ENCODE data around the gene TMSB10. TPM values are rescaled to one million over a fixed set of nuclear protein-coding genes. Genes with fewer than 3 reads are reported as not detected.
A peak's percentile ranks its signal among the peaks of the same experiment; 100 is the strongest.
"Not testable (repeated sequence)": the region's sequence is repeated elsewhere in the genome, so short reads cannot be mapped to it uniquely, and the experiment has no call there.

Gene TMSB10
- total and polyA plus RNA-seq, 2 experiments from 2014 or later, result 834 to 2,942 TPM

DNA sequence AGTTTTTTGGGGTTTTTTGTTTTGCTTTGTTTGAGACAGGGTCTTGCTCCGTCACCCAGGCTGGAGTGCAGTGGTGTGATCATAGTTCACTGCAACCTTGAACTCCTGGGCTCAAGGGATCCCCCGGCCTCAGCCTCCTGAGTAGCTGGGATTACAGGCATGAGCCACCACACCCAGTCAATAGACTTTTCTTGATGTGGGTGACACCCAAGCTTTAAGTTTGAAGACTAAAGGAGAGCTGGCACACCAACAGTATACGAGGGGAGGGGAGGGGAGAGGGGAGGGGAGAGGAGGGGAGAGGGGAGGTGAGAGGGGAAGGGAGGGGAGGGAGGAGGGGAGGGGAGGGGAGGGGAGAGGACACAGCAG is 40.4 kb downstream of the TMSB10 start:
- not testable (repeated sequence) for H4K20me1 ChIP-seq (replicated peaks; ENCODE audit: insufficient read depth); H3K4me2 ChIP-seq; H3F3A ChIP-seq (replicated peaks; ENCODE audit: low read depth); H3K27ac Mint-ChIP-seq; H3K79me2 ChIP-seq (replicated peaks; ENCODE audit: insufficient read depth); H3K27me3 ChIP-seq (ENCODE audit: insufficient read depth); H3K36me3 Mint-ChIP-seq (ENCODE audit: low read depth); H2AFZ ChIP-seq; H3K9me3 Mint-ChIP-seq; H3K4me3 Mint-ChIP-seq; ATAC-seq; H3K9me2 ChIP-seq (ENCODE audit: insufficient read depth); H3K4me3 ChIP-seq; H3K27me3 Mint-ChIP-seq (ENCODE audit: insufficient read depth, low read depth, poor library complexity); H3K36me3 ChIP-seq (ENCODE audit: insufficient read depth); DNase-seq (ENCODE audit: low spot score)
- peaks cover 12% of the 10 kb centered on the region for H3K4me1 ChIP-seq (ENCODE audit: insufficient read depth)
- peak overlapping the region; percentile 39; the same call in 1 of the 2 replicates for H3K27ac ChIP-seq (ENCODE audit: low read depth)
- peaks cover 22% of the 10 kb centered on the region for H3K4me1 Mint-ChIP-seq

DNA sequence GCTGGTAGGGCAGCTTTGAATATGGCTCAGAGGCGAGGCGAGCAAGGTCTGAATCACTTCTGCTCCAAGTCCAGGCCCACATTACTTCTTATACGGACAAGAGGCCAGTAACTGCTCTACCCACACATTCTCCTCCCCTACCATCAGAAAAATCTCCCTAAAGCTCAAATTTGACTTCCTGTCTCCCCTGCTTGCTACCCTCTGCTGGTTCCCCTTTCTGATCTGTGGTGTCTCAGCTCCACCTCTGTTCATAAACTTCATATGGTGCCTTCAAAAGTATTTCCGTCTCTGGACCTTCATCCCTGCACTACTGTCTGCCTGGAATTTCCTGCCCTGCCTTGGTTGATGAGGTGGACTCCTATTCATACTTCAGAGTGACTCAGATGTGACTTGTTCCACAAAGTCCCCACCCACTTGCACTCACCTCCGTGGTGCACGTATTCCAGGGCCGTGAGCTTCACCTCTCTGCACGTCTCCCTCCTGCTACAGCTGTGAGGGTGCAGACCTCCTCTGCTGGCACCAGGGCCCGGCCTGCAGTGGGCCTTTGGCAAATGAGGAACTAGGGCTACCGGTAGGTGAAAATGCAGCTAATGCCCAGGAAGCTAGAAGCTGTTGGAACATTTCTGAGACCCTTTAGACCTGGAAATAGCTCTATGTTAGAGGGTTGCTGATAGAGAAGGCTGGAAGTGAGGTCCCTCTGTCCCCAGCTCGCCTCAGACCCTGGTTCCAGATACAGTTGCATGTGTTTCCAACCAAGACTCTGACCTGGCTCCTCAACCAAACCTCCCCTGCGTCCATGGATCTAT is 41.0 kb downstream of the TMSB10 start:
- H2AFZ ChIP-seq, result 0 out of 2 replicates have a peak overlapping the region, but pooled peaks have one; percentile 5
- no peaks in the 10 kb centered on the region for H3K36me3 ChIP-seq (ENCODE audit: insufficient read depth)
- H3K4me3 Mint-ChIP-seq, result no peak overlapping the region
- no peaks in the 10 kb centered on the region for H3K27me3 ChIP-seq (ENCODE audit: insufficient read depth)
- H3K27me3 Mint-ChIP-seq (ENCODE audit: insufficient read depth, low read depth, poor library complexity), result peaks cover 6% of the 10 kb centered on the region
- H3K9me2 ChIP-seq (ENCODE audit: insufficient read depth), result no peaks in the 10 kb centered on the region
- H3K27ac ChIP-seq (ENCODE audit: low read depth), result no peak overlapping the region
- H4K20me1 ChIP-seq (replicated peaks; ENCODE audit: insufficient read depth), result no peaks in the 10 kb centered on the region; the same call in 1 of the 2 replicates
- H3K4me2 ChIP-seq, result peak overlapping the region; percentile 51; the same call in 1 of the 2 replicates
- TF ChIP-seq, protein P1, sequence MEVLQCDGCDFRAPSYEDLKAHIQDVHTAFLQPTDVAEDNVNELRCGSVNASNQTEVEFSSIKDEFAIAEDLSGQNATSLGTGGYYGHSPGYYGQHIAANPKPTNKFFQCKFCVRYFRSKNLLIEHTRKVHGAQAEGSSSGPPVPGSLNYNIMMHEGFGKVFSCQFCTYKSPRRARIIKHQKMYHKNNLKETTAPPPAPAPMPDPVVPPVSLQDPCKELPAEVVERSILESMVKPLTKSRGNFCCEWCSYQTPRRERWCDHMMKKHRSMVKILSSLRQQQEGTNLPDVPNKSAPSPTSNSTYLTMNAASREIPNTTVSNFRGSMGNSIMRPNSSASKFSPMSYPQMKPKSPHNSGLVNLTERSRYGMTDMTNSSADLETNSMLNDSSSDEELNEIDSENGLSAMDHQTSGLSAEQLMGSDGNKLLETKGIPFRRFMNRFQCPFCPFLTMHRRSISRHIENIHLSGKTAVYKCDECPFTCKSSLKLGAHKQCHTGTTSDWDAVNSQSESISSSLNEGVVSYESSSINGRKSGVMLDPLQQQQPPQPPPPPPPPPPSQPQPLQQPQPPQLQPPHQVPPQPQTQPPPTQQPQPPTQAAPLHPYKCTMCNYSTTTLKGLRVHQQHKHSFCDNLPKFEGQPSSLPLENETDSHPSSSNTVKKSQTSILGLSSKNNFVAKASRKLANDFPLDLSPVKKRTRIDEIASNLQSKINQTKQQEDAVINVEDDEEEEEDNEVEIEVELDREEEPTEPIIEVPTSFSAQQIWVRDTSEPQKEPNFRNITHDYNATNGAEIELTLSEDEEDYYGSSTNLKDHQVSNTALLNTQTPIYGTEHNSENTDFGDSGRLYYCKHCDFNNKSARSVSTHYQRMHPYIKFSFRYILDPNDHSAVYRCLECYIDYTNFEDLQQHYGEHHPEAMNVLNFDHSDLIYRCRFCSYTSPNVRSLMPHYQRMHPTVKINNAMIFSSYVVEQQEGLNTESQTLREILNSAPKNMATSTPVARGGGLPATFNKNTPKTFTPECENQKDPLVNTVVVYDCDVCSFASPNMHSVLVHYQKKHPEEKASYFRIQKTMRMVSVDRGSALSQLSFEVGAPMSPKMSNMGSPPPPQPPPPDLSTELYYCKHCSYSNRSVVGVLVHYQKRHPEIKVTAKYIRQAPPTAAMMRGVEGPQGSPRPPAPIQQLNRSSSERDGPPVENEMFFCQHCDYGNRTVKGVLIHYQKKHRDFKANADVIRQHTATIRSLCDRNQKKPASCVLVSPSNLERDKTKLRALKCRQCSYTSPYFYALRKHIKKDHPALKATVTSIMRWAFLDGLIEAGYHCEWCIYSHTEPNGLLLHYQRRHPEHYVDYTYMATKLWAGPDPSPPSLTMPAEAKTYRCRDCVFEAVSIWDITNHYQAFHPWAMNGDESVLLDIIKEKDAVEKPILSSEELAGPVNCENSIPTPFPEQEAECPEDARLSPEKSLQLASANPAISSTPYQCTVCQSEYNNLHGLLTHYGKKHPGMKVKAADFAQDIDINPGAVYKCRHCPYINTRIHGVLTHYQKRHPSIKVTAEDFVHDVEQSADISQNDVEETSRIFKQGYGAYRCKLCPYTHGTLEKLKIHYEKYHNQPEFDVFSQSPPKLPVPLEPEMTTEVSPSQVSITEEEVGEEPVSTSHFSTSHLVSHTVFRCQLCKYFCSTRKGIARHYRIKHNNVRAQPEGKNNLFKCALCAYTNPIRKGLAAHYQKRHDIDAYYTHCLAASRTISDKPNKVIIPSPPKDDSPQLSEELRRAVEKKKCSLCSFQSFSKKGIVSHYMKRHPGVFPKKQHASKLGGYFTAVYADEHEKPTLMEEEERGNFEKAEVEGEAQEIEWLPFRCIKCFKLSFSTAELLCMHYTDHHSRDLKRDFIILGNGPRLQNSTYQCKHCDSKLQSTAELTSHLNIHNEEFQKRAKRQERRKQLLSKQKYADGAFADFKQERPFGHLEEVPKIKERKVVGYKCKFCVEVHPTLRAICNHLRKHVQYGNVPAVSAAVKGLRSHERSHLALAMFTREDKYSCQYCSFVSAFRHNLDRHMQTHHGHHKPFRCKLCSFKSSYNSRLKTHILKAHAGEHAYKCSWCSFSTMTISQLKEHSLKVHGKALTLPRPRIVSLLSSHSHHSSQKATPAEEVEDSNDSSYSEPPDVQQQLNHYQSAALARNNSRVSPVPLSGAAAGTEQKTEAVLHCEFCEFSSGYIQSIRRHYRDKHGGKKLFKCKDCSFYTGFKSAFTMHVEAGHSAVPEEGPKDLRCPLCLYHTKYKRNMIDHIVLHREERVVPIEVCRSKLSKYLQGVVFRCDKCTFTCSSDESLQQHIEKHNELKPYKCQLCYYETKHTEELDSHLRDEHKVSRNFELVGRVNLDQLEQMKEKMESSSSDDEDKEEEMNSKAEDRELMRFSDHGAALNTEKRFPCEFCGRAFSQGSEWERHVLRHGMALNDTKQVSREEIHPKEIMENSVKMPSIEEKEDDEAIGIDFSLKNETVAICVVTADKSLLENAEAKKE (CRISPR knock-in tag; IDR thresholded peaks at IDR 0.05), result no peak
- TF ChIP-seq, protein P2, sequence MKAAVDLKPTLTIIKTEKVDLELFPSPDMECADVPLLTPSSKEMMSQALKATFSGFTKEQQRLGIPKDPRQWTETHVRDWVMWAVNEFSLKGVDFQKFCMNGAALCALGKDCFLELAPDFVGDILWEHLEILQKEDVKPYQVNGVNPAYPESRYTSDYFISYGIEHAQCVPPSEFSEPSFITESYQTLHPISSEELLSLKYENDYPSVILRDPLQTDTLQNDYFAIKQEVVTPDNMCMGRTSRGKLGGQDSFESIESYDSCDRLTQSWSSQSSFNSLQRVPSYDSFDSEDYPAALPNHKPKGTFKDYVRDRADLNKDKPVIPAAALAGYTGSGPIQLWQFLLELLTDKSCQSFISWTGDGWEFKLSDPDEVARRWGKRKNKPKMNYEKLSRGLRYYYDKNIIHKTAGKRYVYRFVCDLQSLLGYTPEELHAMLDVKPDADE (IDR thresholded peaks at IDR 0.05), result no peak
- TF ChIP-seq EZH2phosphoT487 (IDR thresholded peaks at IDR 0.05; ENCODE audit: unreplicated experiment) (no peak), ZNF114 (CRISPR knock-in tag; IDR thresholded peaks at IDR 0.05) (no peak), ZNF331 (CRISPR knock-in tag; IDR thresholded peaks at IDR 0.05; ENCODE audit: low read depth) (no peak), CREB1 (CRISPR knock-in tag; IDR thresholded peaks at IDR 0.05; ENCODE audit: low read depth) (no peak), JUNB (IDR thresholded peaks at IDR 0.05; ENCODE audit: unreplicated experiment) (no peak)
- TF ChIP-seq, protein P3, sequence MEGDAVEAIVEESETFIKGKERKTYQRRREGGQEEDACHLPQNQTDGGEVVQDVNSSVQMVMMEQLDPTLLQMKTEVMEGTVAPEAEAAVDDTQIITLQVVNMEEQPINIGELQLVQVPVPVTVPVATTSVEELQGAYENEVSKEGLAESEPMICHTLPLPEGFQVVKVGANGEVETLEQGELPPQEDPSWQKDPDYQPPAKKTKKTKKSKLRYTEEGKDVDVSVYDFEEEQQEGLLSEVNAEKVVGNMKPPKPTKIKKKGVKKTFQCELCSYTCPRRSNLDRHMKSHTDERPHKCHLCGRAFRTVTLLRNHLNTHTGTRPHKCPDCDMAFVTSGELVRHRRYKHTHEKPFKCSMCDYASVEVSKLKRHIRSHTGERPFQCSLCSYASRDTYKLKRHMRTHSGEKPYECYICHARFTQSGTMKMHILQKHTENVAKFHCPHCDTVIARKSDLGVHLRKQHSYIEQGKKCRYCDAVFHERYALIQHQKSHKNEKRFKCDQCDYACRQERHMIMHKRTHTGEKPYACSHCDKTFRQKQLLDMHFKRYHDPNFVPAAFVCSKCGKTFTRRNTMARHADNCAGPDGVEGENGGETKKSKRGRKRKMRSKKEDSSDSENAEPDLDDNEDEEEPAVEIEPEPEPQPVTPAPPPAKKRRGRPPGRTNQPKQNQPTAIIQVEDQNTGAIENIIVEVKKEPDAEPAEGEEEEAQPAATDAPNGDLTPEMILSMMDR (conservative IDR thresholded peaks at IDR 0.05; ENCODE audit: low read depth in 2 of 2), result no peak
- peaks cover 17% of the 10 kb centered on the region for H3K4me1 Mint-ChIP-seq
- no peak overlapping the region for H3K4me3 ChIP-seq
- H3K9me3 Mint-ChIP-seq, result no peaks in the 10 kb centered on the region; the same call in 2 of the 3 replicates
- 0 out of 2 replicates have a peak, but pooled peaks cover 3% of the 10 kb centered on the region for H3F3A ChIP-seq (replicated peaks; ENCODE audit: low read depth)
- no peaks in the 10 kb centered on the region for H3K36me3 Mint-ChIP-seq (ENCODE audit: low read depth)
- ATAC-seq (peak; percentile 50), DNase-seq (ENCODE audit: low spot score) (no peak)
- H3K79me2 ChIP-seq (replicated peaks; ENCODE audit: insufficient read depth), result no peaks in the 10 kb centered on the region
- peaks cover 8% of the 10 kb centered on the region; the same call in 1 of the 2 replicates for H3K4me1 ChIP-seq (ENCODE audit: insufficient read depth)
- H3K27ac Mint-ChIP-seq, result no peak overlapping the region; the same call in 1 of the 2 replicates

All from GM23338 (cell line).